Cardiac fibroblast (primary cell): ENCODE measurements around the gene ANKRD24.
A peak's percentile ranks its signal among the peaks of the same experiment; 100 is the strongest.

Experiments
- DNase-seq, 2 donors: peaks; one replicate each; pipeline versions ENCODE4 v3.0.0 to v3.0.0-alpha.2; 2010; ENCODE audit warnings: low read depth in 2 of 2
- H3K4me3 ChIP-seq, 2 donors: replicated peaks in 1 of 2; 1 replicate in 1 of 2; 2 replicates in 1 of 2; pipeline ENCODE4 v1.5.1; 2011; ENCODE audit warnings: low read depth in 2 of 2, low read length in 2 of 2, mild to moderate bottlenecking in 2 of 2, moderate library complexity in 1 of 2
- TF ChIP-seq, protein P1 (sequence below): IDR thresholded peaks from one replicate; pipeline ENCODE4 v1.5.1; 2011; ENCODE audit warnings: low read depth, mild to moderate bottlenecking, low read length, inconsistent platforms

The ANKRD24 gene

DNA sequence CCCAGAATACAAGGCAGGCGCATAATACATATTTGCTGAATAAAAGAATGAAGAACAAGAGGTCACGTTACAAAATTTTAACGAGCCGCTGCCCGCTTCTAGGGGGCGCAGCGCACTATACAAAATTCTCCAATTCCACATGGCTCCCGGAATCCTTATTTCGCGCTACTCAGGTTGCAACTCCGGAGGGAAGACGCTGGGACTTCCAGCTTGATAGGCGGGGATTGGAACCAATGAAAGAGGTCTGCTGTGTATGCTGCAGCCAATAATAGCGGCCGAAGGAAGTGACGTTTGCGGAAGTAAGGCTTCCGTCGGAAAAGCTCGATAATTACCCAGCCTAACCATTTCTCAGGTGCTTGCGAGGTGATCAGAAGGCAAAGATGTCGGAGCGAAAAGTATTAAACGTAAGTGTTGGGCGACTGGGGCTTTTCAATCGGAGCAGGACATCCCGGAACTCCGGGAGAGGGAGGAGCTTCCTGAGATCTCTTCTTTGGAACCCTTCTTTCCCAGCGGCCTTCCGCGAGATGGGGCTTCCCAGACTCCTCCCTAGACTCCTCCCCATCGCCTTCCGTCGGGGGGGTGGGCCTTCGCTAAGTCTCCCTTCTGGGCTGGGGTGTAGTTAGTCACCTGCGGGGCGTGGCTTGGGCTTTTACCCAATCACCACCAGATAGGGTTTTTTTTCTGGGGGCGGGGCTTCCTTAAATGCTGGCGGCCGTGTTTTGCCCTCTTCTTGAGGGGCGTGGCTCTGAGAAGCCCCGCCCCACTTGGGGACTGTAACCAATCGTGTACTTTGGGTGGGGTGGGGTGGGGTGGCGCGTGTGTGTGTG lies 64.5 kb downstream of the ANKRD24 start, which contains the start of gene YJU2:
Gene YJU2, plus strand, starts transcription at position 314 of the 827 bp plus-strand sequence. Its CDS starts 67 bp downstream, at position 381.
- H3K4me3 ChIP-seq: peak within 1 kb of the TSS; percentile 70 to 84
- DNase-seq: peak; percentile 100
- TF ChIP-seq, protein P1, sequence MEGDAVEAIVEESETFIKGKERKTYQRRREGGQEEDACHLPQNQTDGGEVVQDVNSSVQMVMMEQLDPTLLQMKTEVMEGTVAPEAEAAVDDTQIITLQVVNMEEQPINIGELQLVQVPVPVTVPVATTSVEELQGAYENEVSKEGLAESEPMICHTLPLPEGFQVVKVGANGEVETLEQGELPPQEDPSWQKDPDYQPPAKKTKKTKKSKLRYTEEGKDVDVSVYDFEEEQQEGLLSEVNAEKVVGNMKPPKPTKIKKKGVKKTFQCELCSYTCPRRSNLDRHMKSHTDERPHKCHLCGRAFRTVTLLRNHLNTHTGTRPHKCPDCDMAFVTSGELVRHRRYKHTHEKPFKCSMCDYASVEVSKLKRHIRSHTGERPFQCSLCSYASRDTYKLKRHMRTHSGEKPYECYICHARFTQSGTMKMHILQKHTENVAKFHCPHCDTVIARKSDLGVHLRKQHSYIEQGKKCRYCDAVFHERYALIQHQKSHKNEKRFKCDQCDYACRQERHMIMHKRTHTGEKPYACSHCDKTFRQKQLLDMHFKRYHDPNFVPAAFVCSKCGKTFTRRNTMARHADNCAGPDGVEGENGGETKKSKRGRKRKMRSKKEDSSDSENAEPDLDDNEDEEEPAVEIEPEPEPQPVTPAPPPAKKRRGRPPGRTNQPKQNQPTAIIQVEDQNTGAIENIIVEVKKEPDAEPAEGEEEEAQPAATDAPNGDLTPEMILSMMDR: peak; percentile 48

DNA sequence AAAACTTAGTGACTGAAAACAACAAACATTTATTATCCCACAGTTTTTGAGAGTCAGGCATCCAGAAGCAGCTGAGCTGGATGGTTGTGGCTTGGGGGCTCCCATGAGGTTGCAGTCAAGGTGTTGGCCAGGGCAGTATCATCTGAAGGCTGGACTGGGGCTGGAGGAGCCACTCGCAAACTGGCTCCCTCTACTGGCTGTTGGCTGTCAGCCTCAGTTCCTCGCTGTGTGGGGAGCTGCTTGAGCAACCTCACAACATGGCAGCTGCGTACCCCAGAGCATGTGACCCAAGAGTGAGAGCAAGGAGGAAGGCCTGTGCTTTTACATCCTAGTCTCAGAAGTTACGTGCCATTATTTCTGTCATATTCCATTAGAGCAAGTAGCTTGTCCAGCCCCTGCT lies 74.1 kb downstream of the ANKRD24 start:
- TF ChIP-seq, protein P1: peak; percentile 22
- peak in 1 of 2 donors; percentile 11 for DNase-seq
- no peak overlapping the region for H3K4me3 ChIP-seq

DNA sequence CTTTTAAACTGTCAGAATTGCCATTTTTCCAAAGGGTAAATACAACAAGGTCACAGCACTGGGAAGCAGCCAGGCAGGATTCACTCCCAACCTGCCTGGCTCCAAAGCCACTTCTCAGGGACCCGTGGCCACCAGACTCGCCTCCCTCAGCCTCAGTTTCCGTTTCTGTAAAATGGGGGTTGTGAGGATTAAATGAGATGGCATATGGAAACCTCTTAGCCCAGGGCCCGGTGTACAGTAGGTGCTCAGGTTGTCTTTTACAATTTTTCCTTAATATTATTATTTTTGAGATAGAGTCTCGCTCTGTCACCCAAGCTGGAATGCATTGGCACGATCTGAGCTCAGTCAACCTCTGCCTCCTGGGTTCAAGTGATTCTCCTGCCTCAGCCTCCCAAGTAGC lies 74.5 kb downstream of the ANKRD24 start:
- DNase-seq: no peak
- TF ChIP-seq, protein P1: no peak
- no peak overlapping the region for H3K4me3 ChIP-seq

DNA sequence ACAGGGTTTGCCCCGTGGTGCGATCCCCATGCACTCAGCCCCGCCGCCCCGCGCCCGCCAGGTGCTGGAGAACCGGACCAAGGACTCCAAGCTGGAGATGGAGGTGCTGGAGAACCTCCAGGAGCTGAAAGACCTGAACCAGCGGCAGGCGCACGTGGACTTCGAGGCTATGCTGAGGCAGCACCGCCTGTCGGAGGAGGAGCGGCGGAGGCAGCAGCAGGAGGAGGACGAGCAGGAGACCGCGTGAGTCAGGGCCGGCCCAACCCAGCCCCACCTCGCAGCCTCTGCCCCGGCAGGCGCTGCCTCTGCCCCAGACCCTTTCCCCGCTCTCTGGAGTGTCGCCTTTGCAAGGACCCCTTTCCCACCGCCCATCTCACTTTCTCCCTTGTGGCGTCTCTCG lies 75.7 kb downstream of the ANKRD24 start:
- TF ChIP-seq, protein P1: no peak
- H3K4me3 ChIP-seq: no peak overlapping the region
- no peak for DNase-seq

DNA sequence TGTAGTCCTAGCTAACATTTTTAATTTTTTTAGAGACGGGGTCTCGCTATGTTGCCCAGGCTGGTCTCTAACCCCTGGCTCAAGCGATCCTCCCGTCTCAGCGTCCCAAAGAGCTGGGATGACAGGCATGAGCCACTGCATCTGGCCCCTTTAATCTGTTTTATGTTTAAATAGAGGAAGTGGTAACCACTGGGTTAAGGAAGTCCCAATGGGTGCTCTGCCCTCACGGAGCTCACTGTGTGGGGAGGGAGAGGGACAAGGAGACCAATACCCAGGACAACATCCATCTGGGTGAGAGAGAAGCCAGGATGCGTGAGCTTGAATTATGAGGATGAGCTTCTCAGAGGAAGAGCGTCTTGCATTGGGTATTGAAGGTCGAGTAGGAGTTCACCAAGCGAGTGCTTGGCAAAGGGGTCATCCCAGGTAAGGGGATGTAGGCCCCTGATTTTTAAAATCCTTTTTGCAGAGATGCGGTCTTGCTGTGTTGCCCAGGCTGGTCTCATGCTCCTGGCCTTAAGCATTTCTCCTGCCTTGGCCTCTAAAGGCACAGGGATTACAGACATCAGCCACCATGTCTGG lies 78.2 kb downstream of the ANKRD24 start:
- TF ChIP-seq, protein P1: no peak
- H3K4me3 ChIP-seq: no peak overlapping the region
- no peak for DNase-seq

DNA sequence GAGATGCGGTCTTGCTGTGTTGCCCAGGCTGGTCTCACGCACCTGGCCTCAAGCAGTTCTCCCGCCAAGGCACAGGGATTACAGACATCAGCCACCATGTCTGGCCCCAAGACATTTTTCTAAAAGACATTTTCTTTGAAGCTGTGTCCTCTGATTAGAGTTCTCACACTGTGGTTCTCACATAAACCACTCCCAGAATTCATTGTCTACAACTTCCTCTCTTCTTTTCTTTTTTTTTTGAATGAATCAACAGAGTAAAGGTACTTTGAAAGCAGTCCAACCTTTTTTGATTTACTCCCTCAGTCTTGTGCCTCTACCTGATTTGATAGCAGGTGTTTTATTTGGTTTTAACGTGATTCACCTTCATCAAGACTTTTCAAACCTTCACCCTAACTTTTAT lies 82.3 kb downstream of the ANKRD24 start:
- DNase-seq: no peak
- H3K4me3 ChIP-seq: no peak overlapping the region
- TF ChIP-seq, protein P1: no peak
